GM18520 (cell line): Measurements from ENCODE around the gene THPO.

Source experiments
- ATAC-seq: cut with Tn5 transposase; IDR thresholded peaks from one replicate; pipeline ENCODE4 v1.9.1; 2021; ENCODE audit not compliant: unreplicated experiment

Gene THPO

DNA sequence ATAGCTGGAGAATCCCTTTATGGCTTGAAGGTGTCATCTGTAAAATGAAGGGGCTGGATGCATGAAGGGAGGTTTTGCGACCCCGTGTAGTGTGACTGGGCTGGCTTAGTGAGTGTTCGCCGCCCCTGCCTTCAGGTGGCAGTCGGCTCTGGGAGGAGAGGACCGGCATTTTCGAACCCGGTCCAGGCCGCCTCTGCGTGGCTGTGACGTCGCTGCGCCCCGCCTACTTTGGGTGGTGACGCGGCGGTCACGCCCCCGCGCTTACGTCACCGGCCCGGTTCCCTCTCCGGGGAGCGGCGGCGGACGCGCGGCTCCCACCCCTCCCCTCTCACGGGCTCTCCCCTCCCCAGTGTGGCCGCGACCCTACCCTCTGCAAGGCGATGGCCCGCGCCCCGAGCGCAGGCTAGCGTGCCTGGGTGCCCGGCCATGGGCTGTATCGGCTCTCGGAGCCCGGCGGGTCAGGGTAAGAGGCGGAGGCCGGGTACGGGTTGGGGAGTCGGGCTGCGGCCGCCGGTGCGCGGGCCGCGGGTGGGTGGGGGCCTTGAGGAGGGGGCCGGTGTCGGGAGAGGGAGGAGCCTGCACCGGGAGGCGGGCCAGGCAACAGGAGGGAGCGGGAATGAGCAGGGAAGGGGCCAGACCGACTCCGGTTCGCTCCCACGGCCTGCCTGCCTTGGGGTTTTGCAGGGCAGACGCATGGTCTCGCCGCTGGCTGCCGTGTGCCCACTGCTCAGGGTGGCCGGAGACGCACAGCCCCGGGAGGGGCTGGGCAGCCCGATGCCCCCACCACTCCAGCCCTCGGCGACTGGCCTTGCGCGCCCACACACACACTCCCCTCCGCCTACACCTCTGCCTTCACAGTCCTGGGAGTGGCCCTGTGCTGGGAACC is 42.1 kb downstream of the THPO start:
- ATAC-seq: peak; percentile 64

DNA sequence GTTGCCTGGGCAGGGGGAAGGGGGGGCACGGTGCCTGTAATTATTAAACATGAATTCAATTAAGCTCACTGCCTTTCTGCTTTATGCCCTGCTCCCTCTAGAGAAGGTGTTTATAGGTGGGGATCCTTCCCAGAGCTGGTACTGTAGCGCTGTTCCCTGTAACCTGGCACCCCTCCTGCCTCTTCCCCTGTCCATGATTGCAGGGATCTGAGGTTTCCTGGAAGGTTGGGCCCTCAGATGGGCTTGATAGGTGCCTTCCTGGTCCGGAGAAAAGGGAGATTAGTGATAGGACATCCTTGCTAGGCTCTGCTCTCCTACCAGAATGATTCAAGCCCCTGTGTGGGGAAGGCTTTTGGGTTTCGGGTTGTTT is 42.7 kb downstream of the THPO start:
- ATAC-seq: no peak

DNA sequence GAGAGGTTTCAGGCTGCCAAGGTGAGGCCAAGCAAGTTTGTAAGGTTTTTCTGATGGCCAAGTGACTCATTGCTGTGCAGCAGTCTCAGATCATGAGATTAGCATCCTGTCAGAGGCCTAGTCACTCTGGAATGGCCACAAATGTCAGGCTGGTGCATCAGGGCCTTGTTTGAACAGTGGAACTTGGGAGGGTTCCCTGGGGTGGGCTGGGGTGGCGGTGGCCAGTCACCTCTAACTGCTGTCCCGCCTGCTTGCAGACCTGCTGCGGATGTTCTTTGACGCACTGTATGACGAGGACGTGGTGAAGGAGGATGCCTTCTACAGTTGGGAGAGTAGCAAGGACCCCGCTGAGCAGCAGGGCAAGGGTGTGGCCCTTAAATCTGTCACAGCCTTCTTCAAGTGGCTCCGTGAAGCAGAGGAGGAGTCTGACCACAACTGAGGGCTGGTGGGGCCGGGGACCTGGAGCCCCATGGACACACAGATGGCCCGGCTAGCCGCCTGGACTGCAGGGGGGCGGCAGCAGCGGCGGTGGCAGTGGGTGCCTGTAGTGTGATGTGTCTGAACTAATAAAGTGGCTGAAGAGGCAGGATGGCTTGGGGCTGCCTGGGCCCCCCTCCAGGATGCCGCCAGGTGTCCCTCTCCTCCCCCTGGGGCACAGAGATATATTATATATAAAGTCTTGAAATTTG is 43.4 kb downstream of the THPO start:
- ATAC-seq: no peak

DNA sequence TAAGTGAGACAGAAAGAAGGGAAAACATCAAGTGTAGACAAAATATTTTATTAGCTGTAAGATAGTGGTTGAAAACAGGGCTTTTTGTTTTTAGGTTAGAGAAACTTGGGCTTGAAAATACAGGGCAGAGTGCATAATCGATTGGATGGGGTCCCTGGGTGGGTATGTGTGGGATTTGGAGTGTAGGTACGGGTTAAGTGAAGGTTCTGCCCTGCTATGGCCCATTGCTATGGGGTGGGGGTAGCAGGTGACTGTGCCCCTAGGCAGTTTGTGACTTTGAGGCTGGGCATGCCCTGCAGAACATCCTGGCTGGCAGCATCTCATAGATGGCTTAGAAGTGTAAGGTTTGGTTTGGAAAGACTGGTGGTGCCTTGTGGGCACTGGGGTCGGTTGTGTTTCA is 44.3 kb downstream of the THPO start:
- ATAC-seq: no peak

DNA sequence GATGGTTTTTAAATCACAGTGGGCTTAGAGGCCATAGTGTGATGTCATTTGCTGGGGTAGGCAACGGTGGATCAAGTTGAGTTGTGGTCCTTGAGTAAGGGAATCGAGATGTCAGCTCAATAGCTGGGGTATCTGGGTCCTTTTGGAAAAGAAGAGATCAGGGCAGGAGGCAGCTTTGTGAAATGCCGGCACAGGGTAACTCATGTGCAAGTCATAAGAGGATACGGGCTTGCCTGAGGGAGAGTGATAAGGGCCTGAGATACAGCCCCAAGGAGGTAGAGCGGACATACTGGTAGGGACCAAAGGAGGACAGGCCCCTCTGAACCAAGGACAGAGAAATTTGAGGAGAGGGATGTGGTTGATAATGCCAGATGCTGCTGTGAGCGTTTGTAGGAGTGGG is 44.8 kb downstream of the THPO start:
- ATAC-seq: no peak

DNA sequence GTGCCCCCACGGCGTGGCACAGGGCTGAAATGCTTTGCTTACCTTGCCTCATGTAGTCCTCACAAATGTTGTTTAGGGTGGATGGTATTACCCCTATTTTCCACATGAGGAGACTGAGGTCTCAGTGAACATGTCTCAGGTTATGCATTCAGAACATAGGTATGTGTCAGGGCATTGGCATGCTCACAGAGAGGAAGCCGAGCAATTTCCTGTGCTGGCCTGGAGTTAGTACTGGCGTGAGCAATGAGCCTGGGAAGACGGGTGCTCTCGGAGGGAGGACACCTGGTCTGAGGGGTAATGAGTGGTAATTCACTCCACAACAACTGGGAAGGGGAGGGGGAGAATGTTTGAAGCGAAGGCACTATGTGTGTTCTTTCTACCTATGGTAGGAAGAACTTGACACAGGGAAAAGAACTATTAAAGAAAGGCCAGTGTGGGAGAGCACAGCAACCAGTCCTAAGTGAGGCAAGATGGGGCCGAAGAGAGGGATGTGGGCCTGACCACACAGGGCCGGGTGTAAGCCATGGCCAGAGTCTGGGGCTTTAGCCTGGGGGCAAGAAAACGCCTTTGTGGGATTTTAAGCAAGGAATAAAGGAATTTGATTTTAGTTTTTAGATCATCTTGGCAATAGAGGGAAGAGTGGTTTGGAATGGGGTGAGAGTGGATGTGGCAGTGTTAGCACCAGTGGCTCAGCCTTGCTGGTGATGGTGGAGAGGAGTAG is 45.5 kb downstream of the THPO start:
- no peak for ATAC-seq

DNA sequence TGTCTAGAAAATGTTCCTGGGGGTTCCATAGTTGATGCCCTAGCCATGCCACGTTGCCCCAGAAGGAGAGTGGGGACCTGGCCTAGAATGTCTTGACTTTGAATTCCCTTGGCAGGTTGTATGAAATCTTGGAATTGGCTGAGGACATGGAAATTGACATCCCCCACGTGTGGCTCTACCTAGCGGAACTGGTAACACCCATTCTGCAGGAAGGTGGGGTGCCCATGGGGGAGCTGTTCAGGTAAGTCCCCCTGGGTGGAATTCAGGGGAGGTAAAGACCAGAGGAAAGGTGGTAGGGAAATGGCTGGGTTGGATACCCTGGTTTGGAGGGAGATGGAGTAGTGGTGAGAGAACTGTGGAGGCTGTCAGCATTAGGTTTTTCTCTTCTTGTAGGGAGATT is 49.5 kb downstream of the THPO start:
- ATAC-seq: no peak

DNA sequence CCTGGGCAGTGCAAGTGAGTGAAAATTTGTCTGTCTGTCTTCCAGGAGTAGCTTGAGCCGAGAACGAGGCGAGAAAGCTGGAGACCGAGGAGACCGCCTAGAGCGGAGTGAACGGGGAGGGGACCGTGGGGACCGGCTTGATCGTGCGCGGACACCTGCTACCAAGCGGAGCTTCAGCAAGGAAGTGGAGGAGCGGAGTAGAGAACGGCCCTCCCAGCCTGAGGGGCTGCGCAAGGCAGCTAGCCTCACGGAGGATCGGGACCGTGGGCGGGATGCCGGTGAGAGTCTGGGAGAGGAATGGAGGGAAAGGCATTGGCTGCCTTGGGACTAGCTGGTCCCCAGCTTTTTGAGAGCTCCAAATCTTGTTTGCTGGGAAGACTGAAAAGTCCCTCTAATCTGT is 50.8 kb downstream of the THPO start:
- ATAC-seq: no peak

DNA sequence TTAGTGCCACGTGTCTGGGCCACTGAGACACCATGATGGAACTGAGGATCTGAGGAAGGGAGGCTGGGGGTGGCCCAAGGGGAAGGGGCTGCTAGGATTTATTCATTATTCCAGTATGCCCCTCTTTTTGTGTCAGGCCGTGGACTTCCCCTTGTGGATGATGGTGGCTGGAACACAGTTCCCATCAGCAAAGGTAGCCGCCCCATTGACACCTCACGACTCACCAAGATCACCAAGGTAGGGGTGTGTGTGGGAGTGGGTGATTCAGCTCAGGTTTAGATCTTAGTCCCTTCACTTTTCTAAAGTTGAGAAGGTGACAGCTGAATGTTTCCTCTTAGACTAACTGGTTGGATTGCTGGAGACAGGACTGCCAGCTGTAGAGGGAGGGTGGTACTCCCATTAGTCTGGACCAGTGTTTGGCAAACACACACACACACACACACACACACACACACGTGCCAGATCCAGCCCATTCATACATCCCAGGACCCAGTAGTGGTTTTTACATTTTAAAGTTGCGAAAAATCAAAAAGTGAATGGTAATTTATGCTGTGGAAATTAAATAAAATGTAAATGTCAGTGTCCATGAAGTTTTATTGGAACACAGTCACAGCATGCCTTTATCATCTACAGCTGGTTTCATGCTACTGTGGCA is 52.2 kb downstream of the THPO start:
- ATAC-seq: no peak

DNA sequence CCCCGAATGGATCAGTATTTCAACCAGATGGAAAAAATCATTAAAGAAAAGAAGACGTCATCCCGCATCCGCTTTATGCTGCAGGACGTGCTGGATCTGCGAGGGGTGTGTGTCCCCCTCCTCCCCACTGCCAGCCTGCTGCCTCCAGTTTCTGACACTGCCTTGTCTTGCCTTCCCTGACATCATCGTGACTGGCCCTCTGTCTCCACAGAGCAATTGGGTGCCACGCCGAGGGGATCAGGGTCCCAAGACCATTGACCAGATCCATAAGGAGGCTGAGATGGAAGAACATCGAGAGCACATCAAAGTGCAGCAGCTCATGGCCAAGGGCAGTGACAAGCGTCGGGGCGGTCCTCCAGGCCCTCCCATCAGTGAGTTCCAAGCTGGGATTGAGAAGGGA is 52.7 kb downstream of the THPO start:
- ATAC-seq: no peak

DNA sequence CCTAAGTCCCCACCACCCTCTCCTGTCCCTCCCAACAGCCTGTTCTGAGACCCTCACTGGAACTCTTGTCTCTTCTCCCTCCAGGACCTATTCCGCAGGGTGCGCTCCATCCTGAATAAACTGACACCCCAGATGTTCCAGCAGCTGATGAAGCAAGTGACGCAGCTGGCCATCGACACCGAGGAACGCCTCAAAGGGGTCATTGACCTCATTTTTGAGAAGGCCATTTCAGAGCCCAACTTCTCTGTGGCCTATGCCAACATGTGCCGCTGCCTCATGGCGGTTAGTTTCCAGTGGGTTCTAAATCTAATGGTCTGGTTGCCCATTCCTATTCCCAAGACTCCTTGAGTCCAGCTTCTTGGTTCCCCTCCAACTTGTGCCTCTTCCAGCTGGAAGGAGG is 54.3 kb downstream of the THPO start:
- ATAC-seq: no peak

DNA sequence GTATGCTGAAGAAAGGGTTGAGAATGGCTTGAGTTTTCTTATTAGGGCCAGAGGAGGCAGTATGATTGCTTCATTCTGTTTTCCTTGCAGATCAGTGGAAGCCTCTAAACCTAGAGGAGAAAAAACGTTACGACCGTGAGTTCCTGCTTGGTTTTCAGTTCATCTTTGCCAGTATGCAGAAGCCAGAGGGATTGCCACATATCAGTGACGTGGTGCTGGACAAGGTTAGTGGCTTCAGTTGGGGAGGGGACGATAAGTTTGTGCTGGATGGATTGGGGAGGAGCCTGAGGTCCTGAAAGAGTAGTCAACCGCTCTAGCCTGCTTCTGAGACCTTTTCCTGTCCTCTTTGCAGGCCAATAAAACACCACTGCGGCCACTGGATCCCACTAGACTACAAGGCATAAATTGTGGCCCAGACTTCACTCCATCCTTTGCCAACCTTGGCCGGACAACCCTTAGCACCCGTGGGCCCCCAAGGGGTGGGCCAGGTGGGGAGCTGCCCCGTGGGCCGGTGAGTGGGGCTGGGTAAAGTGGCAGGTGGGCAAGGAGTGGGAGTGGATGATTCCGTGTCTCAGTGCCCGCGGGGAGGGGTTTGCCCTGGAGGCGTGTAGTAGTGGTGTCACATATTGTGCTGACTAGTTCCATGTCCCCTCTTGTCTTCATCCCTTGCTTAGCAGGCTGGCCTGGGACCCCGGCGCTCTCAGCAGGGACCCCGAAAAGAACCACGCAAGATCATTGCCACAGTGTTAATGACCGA is 55.1 kb downstream of the THPO start:
- ATAC-seq: no peak
